Activated CD8-positive, alpha-beta memory T cell treated with anti-CD3 and anti-CD28 coated beads, Interleukin-2, amount 50 U/mL, for 48 hours (primary cell): ENCODE measurements around the gene SEPHS2.
A peak's percentile ranks its signal among the peaks of the same experiment; 100 is the strongest.
"Not testable (repeated sequence)": the region's sequence is repeated elsewhere in the genome, so short reads cannot be mapped to it uniquely, and the experiment has no call there.

ENCODE experiments used
- DNase-seq: peaks from one replicate; pipeline ENCODE4 v3.0.0-alpha.2; 2020

Gene SEPHS2

DNA sequence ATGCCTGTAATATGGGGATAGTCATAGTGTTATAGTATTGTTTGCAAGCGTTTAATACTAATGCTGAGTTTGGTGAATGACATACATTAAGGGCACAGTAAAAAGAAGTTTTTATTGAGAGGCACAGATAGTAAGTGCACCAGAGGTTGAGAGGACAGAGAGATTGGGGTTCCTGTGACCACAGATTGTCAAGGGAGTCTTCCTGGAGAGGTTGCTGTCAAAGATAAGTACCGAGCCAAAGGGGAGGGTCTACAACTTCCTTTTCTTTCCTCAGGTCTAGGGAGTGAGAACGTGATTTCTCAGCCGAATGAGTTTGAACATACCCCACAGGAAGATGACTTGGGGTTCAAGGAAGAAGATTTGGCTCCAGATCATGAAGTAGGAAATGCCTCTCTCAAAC is 48.6 kb downstream of the SEPHS2 start:
- DNase-seq: no peak

DNA sequence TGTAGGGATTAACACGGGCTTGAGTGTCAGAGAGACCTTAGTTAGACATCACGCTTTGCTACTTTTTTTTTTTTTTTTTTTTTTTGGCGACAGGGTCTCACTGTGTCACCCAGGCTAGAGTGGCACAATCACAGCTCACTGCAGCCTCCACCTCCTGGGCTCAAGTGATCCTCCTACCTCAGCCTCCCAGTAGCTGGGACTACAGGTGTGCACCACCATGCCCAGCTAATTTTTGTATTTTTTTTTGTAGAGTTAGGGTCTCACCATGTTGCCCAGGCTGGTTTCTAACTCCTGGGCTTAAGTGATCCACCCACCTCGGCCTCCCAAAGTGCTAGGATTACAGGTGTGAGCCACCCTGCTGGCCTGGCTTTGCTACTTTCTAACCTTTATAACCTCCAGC is 49.0 kb downstream of the SEPHS2 start:
- not testable (repeated sequence) for DNase-seq

DNA sequence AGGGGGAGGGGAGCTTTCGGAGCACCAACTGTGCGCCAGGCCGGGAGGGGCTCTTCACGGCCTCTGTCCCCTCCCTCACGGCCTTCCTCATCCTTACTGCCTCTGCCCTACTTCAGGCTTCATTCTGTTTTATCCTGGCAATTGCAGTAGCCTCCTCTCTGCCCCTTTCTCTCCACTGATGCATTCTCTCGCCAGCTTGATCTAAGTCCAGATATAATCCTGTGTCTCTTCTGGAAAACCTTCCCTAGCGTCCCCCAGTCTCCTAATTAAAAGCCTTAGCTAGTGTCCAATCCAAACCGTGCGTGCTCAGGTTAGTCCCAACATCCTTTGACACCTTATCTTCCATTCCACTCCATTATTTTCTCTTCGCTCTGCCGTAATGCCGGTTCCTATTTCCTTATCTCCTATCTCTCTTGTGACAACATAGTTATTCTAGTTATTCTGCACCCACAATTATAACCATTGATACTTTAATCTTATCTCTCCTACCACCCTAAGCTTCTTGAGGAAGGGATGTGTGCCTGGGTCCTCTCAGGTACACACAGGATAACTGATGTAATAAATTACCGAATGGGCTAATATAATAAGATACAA is 49.6 kb downstream of the SEPHS2 start:
- DNase-seq: no peak

DNA sequence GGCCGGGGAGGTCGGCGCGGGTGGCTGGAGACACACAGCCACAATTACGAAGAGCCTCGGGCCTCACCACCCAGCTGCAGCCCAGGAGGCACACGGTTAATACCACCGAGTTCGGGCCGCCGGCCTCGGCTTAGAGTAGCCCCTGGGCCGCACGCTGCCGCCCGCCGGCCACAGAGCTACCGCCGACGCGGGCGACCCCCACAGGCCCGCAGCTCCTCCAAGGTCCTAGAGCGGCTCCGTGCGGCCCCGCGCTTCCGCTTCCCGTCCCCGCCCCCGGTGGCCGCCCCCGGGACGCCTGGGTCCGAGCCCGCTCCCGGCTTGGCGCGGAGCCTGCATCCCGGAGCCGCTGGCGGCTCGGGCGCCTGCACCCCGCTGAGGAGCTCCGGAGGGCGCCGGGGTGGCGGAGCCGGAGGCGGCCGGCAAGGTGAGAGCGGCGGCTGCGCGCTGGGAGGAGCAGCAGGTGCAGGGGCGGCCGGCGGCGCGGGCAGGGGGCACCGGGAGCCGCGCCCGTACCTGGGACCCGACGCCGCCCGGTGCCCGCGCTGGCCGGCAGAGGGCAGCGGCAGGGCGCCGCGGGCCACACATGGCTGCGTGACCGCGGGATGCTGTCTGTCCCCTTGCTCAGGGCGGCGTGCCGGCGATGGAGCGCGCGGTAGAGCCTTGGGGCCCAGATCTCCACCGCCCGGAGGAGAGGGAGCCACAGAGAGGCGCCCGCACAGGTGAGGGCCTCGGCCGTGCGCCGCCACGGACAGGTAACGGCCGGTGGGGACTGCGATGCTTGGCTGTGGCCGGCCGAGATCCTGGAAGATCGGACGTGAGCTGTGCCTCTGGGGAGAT is 50.3 kb downstream of the SEPHS2 start, which contains the start of gene ZNF48:
ZNF48 (plus strand) TSS at position 266 of the 837 bp plus-strand sequence; CDS start at position 641, 375 bp downstream.
- peak; percentile 78 for DNase-seq

DNA sequence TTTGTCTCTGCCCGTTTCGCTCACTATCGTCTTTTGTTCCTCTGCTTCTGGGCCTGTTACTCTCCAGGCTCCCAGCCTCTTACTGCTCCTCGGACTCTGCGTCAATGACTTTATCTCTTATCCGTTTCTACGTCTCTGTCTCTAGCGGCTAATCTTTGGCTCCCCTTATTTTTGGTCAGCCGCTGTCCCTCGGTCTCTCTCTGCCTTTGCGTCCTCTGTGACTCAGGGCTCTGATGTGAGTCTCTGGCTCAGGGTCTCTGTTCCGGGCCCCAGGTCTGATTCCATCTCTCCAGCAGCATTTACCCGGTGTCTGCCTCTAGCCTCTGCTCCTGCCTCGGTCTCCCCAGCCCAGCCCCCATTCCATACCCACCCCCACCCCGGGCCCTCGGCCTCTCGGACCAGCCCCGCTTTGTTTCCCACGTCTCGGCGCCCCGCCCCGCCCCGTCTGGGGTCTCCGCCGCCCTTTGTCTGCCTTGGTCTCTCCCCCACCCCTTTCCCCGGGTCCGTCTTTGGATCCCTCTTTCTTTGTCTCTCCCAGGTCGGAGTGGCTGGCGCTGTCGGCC is 51.0 kb downstream of the SEPHS2 start:
- no peak for DNase-seq
